Stimulated activated CD8-positive, alpha-beta memory T cell treated with anti-CD3 and anti-CD28 coated beads, Interleukin-7, amount 100 ng/mL, for 48 hours (primary cell): ENCODE data around the gene KLHL29.
"Not testable (repeated sequence)": the region's sequence is repeated elsewhere in the genome, so short reads cannot be mapped to it uniquely, and the experiment has no call there.

Source experiments
- DNase-seq, 2 donors: peaks; one replicate each; pipeline ENCODE4 v3.0.0-alpha.2; 2020; ENCODE audit warnings: low read depth in 1 of 2; ENCODE audit errors: extremely low read depth in 1 of 2

Gene KLHL29

DNA sequence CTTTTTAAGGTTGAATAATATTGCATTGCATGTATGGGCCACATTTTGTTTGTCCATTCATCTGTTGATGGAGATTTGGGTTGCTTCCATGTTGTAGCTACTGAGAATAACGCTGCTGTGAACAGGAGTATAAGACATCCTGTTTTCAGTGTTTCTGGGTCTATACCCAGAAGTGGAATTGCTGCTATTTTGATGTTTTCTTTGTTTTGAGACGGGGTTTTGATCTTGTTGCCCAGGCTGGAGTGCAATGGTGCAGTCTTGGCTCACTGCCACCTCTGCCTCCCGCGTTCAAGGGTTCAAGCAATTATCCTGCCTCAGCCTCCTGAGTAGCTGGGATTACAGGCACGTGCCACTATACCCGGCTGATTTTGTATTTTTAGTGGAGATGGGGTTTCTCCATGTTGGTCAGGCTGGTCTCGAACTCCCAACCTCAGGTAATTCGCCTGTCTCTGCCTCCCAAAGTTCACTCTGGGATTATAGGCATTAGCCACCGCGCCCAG, 6.3 kb downstream of the KLHL29 start:
- DNase-seq = not testable (repeated sequence)

- DNase-seq = no peak
These were observed 8.7 kb downstream of the KLHL29 start for GRCh38 chr2:23393722-23394121.

DNA sequence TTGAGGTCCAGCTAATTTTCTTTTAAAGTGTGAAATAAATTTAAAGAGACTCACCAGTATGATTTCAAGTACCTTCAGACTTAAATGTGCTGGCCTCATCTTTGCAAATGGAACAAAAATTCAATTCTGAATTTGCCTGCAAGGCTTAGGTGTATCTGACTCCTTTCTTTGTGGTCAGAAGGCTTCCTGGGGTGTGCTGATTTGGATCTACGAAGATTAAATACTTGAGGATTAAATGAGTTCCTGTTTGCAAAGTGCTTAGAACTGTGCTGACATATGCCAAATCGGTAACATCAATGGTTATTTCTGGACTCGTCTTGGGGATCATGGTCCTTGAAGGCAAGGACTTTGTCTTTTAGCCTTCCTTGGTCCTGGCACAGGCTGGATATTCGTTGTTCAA, 9.7 kb downstream of the KLHL29 start:
- no peak for DNase-seq

- no peak for DNase-seq
These were observed 12.5 kb downstream of the KLHL29 start for GRCh38 chr2:23397478-23397877.

GRCh38 chr2:23399674-23400261, 14.8 kb downstream of the KLHL29 start:
- no peak for DNase-seq

- no peak for DNase-seq
These were observed 15.7 kb downstream of the KLHL29 start for GRCh38 chr2:23400703-23401102.

GRCh38 chr2:23401427-23402204, 16.6 kb downstream of the KLHL29 start:
- DNase-seq = no peak

- no peak for DNase-seq
These were observed 17.3 kb downstream of the KLHL29 start for GRCh38 chr2:23402205-23402740.

GRCh38 chr2:23404426-23404825, 19.4 kb downstream of the KLHL29 start:
- no peak for DNase-seq

DNA sequence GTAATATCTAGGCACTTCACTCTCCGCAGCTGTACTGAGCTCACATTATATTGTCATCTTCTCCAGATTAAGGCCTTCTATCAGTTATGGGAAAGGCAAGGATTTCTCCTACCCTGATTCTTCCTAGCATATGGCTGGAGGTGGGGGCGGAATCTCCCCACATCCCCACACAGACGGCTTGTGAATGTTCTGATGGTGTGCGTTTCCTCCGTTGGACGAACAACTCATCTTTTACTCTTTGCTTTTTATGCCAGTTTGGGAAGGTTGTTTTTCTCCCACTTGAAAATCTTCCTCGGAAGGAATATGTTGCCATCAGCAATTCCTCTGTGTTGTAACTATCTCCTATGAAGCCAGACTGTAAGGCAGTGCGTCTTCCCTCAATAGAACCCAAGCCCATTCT, 24.3 kb downstream of the KLHL29 start:
- no peak for DNase-seq

GRCh38 chr2:23410596-23410995, 25.6 kb downstream of the KLHL29 start:
- DNase-seq = no peak

- DNase-seq = no peak
These were observed 26.9 kb downstream of the KLHL29 start for GRCh38 chr2:23411752-23412431.

GRCh38 chr2:23412556-23413155, 27.7 kb downstream of the KLHL29 start:
- no peak for DNase-seq

DNA sequence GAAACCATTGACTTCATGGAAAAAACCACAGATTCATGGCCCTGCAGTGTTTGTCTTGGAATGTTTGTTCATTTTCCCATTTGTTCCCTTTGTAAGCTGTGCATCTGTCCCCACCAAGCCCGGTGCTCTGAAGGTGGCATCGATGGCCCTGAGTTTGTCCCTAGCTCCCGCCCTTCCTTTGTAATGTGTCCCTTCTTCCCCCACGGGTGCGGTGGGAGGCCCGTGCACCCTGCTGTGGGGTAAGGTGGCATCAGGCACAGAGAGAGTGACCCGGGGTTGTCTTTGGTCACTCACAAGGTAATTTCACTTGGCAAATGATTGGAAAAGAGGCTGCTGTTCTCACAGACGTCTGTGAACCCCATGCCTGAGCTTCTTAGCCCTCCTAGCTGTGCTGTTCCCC, 28.7 kb downstream of the KLHL29 start:
- DNase-seq = no peak

DNA sequence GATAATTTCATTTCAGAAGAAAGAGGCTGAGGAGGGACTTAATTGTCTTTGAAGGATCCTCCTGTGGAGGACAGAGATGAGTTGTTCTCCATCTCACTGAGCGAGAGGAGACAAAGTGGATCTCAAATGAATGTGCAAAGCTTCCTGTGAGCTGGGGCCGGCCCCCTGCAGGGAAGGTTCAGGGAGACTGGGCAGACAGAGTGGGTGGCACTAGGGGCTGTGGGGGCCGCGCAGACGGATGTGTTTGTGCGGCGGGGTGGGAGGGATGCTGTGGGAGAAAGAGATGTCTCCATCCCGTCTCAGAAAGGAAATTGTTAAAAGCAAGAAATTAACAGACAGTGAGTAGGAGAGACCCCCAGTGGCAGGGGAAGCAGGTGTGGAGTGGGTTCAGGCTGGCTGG, 29.1 kb downstream of the KLHL29 start:
- DNase-seq = no peak

- no peak for DNase-seq
These were observed 29.9 kb downstream of the KLHL29 start for GRCh38 chr2:23414871-23415270.

DNA sequence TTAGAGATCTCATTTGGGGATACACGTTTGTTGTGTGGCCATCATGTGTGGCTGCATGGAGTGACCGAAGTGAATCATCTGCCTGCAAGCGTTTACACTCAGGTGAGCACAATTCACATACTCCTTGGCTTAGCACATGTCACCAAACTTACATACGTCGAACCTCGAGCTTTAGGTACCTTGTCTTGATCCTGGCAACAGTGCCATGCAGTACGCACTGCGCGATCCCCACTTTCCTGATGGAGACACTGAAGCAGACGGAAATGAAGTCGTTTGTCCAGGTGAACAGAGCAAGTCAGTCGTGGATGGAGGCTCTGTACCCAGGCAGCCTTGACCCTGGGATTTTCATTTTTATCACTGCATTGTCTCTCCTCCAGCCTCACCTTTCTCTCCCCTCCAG, 32.3 kb downstream of the KLHL29 start:
- no peak for DNase-seq

DNA sequence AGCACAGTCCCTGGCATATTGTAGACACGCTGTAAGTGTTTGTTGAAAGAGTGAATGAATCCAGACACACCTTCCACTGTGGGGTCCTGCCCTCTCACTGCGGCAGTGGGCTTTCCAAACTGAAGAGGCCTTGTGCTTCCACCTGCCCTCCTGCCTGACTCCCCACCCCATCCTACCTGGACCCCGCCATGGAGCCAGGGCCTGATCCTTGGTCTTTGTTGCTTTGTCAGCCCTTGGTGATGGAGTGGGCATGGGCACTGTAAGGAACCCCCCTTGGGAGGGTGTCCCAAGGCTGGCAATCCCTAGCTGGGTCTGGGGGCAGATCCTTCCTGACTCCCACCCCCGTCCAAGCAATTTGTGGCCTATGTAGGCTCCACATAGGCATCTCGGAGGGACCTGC, 33.1 kb downstream of the KLHL29 start:
- DNase-seq = no peak

GRCh38 chr2:23418461-23418911, 33.5 kb downstream of the KLHL29 start:
- DNase-seq = no peak

DNA sequence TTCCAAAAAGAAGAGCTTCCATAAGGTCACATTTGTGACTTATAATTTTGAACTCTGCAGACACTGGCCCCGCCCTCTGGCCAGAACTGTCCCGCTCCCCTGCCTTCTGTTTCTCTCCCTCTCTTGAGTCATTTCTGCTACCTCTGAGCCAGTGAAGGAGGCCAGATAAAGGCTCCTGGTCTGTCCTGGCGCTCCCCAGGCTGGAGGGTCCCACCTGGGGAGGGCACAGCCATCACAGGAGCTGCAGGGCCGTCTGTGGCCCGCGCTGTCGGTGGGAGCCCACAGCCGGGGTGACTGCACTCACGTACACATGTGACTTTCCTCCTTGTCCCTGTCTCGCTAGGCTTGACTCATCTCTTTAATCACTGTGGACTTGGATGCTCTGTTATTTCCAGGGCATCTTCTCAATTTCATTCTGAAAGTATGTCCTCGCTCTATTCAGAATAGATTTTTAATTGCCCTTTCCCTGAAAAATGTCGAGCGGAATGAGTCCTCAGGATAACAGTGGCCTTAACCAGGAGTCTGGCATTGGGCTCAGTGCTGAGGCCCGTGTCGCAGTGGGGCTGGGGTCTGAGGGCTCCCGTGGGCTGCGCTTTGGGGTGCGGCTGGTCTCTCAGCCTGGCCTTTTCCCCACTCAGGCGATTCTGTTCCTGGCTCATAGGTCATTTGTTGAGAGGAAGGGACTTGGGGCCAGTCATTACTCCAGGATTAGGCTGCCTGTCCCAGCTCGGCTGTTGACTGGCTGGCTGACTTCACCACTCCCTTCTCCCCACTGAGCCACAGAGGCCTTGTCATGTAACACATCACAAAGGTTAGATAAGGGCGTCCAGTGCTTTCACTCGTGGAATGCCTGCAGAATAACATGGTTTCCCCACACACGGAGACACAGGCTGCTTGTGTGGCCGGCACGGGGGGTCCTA, 34.5 kb downstream of the KLHL29 start:
- no peak for DNase-seq
